T1000 (cell line): ENCODE measurements around the gene MCTP2.

Source experiments
- DNase-seq: peaks from one replicate; lab custom pipeline; 2025; ENCODE audit warnings: mixed read lengths; lab: John Stamatoyannopoulos, UW

MCTP2 gene

DNA sequence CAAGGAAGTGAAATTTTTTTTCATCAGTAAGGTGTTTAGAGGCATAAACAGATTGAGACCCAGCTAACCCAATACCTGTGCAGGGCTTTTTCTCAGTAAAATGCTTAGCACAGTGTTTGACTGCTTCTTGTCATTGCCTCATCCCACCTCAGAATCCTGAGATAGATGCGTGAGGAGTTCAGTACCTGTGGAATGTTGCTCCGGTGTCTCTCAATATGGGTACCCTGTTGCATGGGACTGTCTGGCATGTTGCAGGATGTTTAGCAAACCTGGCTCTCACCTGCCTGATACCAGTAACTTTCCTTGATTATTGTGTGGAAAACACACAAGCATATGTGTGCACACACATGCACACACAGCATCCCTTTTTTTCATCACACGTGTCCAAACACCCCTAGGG, 128.4 kb downstream of the MCTP2 start:
- no peak for DNase-seq

DNA sequence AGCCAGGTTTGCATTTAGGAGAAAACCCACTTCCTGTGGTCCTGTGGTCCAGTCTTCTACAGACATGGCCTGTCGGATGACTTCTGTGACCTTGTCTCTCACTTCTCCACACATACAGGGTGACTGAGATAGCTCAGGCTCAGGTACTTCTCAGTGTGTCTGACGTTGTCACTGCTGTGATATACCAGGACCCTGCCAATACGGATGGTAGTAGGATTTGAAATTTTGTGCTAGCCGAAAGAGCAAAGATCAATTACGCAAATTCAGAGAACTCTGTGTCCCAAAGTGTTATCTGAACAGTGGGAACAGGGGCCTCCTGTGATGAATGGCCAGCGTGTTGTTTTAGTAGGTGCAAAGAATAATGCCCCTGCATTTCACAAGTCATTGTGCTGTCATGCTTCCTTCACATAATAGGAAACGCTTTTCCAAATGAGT, 128.9 kb downstream of the MCTP2 start:
- DNase-seq, result no peak

DNA sequence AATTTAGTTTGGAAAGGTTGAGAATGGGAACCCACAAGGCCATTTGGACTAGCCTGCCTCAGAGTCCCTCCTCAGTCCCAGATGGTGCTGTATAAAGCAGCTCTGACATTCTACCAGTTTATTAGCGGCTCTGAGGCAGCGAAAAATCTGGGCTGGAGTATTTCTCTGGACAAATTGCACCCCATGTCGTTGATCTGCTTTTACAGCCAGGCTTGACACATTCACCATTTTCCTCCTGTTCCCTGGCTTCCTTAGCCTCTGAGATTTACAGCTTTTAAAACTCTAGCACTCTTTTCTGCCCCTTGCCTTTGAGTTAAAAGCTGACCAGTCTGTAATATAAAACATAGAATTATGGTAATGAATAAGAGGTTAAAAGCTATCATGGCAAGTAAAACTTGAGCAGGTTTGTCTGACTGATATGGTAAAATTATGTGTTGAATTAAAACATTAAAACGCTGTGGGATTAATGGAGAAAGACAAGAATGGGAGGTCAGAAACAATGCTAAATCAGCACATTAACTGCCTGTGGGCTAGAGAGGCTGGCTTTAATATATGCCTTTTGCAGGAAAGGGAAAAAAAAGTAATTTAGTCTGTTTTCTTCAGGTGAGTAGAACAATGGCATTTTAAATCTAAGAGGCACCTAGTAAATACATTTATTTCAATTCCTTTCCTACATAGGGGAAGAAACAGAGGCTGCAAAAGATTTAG, 131.2 kb downstream of the MCTP2 start:
- DNase-seq, result no peak

DNA sequence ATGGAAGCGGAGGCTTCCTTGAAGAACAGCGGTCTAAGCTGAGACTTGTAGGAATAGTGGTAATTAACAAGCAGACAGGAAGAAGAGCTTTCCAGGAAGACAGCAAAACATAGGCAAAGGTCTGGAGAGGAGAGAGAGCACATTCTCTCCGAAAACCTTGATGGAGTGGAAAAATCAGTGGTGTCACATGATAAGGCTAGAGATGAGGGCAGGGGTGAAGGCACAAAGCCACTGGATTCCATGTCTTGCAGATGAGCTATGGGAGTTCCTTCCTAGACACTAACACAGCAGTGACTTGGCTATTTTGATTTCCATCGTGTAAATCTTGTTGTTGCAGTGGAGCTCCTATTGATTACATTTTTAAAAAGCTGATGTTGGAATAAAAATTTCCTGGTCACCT, 132.0 kb downstream of the MCTP2 start:
- no peak for DNase-seq

DNA sequence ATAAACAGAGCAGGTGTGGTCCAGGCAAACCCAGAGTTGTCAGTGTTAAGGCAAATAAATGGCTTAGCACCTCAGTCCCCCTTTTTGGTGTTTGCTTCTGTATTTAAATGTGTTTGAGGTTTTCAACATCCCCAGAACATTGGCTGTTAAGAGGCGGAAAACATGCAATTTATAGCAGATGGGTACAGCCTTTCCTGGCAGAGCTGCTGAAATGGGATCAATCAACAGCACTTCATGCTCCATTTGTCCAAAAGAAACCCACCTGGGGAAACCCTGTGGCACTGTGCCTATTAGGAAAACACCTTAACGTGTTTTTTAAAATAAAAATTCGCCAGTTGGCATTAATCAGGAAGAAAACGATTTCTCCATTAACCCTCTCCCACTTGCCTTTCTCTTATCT, 135.4 kb downstream of the MCTP2 start:
- no peak for DNase-seq

DNA sequence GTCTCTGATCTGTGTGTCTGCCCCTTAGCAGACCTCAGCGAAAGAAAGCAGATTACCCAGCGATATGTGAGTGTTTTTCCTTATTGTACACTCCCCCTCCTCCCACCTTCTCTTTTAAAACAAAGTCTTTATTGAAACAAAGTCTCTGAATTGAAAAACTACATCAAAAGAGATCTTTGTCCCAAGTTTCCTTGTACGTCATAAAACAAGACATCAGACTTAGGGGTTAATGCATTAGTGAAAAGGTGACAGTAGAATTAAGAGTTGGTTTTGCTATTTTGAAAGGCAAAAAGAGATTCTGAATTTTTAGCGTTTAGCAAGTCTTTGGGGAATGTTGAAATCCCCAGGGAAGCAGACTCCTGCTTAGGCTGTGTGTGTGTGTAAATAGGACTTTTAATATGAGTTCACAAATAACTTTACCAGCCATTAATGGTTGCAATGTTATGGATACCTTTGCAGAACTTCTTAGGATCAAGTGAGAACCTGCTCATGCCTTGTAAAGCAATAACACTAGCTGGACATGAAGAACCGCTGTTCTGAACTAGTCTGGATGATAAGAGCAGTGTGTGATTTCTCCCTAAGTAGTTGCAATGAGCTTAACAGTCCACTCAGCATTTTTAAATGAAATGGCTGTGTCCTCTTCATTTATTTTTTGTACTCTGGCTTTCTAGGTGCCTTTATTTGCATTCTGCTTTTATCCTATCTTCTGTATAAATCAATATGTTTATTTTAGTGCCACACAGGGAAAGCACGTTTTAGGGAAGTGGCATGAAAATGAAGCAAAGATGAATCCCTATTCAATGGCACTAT, 136.6 kb downstream of the MCTP2 start:
- DNase-seq, result no peak

DNA sequence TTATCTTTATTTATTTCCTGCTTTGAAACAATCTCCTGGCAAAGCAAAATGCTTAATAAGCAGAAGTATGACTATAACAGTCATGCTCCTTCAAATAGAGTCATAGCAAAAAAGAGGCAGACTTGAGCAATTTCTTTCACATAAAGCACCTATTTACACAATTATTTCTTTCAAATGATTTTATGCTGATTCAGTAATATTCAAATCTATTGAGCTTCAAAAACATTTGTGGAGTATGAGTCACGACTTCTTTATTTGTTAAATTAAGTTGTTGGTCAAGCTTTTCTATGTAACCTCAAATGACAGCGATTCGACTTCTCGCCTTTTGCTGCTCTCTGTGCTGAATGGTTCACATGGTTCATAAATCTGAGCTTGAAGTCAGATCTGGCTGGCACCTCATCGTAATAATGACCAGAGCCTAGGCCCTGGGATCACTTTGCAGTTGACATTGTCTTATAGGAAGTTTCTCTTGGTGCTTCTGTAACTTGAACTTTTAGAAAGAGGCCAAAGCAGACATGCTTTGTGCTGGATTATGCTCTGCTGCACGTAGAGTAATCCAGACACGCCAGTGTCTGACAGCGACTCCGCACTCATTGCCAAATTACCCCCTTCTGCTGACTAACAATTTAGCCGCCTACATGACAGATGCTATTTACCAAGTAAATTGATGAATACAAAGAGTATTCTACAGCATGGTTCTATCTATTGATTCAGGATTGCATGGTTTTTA, 139.0 kb downstream of the MCTP2 start:
- no peak for DNase-seq

DNA sequence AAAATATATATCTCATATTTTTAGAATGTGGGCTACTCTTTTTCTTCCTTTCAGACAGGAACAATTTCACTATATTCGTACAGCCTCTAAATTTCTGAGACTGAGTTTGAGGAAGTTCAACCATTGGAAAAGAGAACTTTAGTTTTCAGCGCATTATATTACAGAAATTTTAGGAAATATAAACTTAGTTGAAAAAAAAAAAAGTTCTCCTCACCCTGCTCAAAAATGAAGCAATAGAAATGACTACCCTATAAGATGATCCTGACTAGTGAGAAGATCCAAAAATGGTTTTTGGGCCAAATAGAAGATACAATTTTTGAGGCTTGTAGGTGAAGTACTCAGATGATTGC, 139.6 kb downstream of the MCTP2 start:
- DNase-seq, result no peak

DNA sequence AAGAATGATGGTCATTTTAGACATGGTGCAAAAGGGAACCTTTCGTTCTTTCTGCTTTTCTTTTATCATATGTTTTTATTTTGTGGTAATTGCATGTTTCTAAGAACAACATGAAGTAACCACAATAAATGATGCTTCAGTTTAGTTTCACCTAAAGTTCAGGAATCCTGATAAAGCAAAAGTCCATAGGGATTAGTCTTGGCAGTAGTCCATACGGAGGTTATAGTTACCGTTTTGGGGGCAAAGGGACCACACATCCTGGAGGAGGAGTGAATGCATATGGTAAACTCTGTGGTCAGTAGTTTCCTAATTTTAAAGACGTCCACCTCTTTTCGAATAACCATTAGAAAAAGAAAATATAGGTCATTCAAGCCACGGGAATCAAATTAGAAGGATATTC, 141.5 kb downstream of the MCTP2 start:
- DNase-seq, result no peak

DNA sequence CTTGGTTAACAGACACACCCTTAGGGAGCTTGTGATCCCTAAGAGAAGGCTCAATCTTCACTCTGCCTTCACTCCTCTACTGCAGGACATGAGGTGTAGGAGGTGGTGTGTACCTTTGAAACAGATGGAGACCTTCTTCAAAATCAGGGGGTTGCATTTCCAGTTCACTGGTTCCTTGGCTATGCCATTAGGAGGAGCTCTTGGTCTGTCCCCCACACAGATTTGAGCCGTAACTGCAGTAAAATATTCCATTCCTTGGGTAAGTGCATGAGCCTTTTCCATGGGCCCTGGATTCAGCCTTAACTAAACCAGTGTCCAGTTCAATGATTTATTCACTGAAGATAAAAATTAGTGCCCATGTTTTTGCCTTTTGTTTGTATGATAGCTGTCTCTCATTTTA, 144.6 kb downstream of the MCTP2 start:
- DNase-seq, result no peak

DNA sequence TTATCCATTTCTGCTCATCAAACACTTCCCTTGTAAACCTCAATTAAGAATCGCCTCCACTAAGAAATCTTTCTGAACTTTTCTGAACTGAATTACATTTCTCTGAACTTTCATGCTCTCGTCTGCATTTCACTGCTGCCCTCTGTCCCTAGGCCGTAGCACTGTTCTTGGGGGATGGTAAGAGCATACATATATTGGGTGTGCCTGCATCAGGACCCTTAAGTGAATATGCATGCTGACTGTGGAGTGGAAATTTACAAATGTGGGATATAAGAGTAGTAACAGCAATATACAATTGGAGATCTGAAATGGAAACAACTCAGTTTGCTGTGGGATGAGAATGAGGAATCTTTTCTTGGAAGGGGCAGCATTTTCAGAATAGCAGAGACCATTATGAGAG, 148.6 kb downstream of the MCTP2 start:
- no peak for DNase-seq

DNA sequence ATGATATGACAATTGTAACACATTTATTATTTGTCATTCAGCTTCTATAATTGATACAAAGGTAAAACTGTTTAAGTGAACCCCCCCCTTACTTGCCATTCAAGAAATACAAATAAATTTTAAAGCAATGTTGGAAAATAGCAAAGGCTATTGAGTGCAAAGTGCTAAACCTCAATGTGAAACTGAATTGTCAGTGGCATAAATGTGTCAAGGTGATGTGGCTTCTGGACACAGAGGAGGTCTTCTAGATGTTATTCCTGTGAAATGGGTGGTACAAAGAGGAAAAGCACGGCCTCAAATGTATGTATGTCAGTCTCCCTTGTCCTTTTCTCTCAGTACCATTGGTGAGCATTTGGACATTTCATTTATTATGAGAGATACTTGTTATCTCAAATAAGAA, 149.4 kb downstream of the MCTP2 start:
- no peak for DNase-seq

DNA sequence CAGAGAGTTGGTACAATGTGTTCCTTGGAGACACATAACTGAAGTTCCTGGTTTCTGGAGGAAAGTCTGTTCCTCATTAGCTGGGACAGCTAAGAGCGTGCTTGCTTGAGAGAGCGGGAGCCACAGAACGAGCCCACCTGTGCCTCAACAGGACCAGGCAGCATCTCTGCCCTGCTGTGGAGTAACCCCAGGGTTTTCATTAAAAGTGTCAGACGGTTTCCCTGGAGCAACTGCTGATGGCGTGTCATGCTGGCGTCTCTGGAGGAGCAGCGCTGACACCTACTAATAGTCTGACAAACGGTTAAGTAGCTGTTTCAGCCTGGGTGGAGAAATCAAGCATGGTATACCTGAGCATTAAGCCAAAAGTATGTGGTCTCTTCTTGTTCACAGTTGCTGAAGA, 150.0 kb downstream of the MCTP2 start:
- no peak for DNase-seq

DNA sequence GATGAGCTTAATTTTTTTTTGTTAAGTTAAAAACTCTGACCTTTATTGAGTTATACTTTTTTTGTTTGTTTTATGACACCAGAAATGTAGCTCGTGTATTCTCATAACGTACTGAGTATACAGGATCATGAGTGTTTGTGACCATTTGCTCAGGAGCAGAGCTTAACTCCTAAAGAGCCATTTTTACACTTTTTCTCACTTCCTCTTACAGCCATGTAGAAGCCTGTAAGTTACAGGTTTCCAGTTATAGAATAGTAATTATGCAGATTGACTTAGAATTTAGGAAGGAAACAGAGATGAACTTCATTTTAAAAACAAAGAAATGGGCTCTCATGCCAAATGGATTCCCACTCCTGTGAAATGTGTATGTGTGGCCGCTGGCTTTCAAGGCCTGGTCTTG, 151.7 kb downstream of the MCTP2 start:
- no peak for DNase-seq

DNA sequence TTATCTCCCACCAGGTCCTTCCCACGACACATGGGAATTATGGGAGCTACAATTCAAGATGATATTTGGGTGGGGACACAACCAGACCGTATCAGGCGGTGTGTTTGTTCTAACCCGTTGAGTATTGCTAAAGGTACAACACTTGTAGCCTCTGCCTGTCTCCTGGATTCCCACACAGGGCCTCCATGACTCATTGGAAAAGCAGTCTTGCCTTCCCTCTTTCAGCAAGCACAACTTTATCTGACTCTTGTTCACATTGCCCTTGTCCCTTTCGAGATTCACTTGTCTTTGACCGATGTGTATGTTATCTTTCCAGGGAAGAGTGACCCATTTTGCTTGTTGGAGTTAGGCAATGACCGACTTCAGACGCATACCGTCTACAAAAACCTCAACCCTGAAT, 152.3 kb downstream of the MCTP2 start:
- DNase-seq, result no peak

DNA sequence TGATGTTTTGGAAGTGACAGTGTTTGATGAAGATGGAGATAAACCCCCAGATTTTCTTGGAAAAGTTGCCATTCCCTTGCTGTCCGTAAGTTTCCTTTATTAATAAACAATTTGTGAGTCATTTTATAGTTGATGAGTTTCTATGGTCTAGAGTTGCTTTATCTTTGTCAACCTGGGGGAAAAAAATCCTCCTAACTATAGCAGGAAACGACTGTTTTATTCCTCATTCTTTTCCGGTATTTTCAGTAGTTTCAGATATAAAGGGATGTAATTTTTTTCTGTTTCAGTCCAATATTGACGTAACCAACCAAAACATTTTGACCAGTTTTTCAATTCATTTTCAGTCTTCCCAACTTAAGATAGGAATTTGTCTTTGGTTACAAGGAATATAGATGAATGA, 154.1 kb downstream of the MCTP2 start:
- DNase-seq, result no peak

DNA sequence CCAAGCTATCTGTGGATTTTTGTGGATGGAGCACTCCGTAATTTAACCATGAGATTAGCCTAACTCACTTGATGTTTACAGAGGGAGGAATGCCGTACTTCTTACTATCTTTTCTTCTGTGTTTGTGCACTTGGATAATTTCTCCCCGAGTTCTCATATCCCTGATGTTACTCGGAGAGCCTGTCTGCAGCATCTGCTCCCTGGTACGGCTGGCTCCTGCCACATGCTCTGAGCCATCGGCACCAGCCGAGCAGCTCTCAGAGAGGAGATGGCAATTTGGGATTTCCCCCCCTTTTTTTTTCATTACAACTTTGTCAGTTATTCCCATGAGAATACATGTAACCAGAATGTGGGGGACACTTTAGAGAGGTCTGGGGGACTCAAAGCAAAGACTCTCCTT, 155.0 kb downstream of the MCTP2 start:
- no peak for DNase-seq

DNA sequence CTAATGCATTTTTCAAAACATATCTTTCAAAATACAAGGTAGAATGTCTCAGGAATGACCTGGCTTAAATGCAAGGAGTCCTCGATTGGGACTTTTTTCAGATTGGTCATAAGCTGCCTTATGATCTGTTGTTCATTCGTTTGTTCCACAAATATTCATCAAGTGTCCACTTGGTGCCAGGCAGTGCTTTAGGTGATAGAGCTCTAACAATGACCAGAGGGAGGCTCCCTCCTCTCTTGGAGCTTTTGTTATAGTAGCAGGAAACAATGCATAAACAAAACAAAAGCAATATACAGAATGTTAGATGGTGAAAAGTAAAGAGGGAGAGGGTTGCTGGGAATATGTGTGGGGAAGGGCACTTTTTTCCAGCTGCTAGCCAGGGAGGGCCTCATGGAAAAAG, 156.1 kb downstream of the MCTP2 start:
- DNase-seq, result no peak

DNA sequence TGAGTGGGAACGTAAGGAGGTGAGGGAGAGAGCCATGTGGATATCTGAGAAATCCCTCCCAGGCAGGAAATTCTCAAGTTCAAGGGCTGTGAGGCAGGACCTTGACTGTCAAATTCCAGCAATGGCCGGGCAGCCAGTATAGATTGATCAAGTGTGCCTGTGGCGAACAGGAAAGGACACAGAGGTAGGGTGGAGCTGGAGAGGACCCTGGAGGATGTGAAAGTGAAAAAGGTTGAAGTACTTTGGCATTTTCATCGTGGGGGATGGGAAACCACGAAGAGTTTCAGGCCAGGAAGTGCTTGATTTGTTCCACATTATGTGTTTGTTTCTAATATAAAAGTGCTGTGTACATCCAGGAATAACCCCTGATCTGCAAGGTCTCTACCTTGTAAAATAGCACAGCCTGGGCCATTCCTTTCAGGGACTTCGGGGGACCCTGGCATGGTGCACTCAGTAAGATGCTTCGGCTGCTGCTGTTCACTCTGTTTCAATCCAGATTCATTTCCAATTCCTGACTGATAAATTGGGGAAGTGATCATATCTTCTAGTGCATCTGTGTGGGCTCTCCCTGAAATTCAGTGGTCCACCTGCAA, 156.6 kb downstream of the MCTP2 start:
- peak; percentile 2 for DNase-seq

DNA sequence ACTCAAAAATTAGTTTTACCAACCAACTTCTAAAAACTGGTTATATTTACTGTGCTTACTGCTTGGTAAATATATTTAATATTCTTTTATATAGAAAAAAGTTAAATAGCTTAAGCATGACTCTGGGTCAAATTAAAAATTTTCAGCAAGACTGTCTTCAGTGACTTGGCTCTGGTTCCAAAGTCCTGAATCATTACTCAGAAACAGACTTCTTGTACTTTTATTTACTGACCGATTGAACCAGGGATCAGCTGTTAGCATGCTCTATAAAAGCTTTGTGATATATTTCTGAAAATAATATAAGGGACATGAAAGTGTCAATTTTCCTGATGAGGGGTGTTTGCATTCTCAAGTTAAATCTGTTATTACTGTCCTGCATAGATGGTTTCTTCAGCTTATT, 164.3 kb downstream of the MCTP2 start:
- no peak for DNase-seq

DNA sequence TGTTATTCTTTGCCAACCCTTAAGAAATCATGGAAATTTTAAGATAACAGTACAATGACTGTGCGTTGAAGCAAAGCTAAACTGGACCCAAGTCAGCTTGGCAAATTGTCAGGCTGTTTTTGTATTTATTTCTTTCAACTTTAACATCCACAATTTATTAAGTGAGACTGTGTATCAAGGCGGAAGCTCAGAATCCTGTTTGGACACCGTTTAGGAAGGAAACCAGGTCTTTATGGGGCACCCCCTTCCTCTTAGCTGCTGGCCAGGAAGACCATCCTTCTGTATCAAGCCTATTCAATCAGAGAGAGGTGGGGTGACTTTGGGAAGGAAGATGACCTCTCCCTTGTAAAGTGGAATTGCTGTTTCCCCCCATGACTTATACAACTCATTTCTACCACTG, 166.0 kb downstream of the MCTP2 start:
- no peak for DNase-seq

DNA sequence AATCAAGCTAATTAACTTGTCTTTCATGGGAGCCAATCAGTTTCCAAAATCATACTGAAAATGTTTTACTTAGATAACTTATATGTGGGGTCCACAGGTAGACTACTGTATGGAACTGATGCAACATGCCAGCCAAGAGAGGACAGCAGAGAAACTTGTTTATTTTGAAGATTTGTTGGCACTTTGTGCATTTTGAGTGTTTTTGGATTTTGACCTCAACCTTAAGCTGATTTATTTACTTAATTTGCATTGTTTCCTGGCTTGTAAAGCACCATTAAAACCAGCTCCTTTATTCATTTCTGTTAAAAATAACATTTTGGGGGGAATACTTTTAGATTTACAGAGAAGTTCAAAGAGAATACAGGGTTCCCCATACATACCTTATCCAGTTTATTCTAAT, 166.6 kb downstream of the MCTP2 start:
- DNase-seq, result no peak
